ENCODE measurements around the gene LRRC8D.

The LRRC8D gene

DNA sequence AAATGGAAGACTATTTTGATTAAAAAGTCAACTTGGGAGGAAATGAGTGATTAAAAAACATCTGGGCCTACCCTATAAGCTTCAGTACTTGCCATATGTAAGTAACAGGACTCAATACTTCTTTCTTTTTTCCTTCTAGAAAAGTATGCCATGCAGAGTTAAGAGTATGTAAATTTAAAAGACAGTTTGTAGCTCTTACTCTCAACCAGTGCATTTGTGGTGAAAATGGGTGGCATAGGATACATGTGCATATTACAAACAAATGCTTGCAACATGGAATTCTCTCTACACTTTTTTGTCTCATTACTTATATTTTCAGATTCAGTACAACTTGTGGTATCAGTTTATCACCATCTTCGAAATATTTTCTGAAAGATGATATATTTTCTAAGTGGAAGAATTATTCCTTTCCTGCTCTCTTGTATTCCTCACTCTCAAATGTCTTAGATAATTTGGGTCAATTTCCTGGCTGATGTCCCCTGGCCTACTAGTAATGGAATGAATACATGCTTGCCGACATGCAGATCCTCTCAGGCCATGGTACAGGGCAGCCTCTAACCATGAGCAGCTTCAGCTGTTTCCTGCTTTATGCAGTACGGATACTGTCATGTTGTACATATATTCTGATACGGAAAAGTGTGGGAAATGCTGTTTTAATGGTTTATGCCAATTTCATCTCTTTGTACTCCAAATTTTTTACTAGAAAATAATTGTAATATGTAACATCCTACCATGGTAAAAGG is 92.7 kb downstream of the LRRC8D start:
- TF ChIP-seq TCF4 (CRISPR knock-in tag; IDR thresholded peaks at IDR 0.05; ENCODE audit: borderline replicate concordance) (no peak), BACH2 (CRISPR knock-in tag; IDR thresholded peaks at IDR 0.05; ENCODE audit: borderline replicate concordance) (no peak), ZC3H10 (CRISPR knock-in tag; IDR thresholded peaks at IDR 0.05) (no peak), PATZ1 (CRISPR knock-in tag; IDR thresholded peaks at IDR 0.05; ENCODE audit: borderline replicate concordance) (no peak), ARNTL (CRISPR knock-in tag; IDR thresholded peaks at IDR 0.05; ENCODE audit: borderline replicate concordance, low read depth) (no peak), ESRRG (CRISPR knock-in tag; IDR thresholded peaks at IDR 0.05) (no peak), PPARA (CRISPR knock-in tag; IDR thresholded peaks at IDR 0.05; ENCODE audit: borderline replicate concordance) (no peak)
- no peak for ATAC-seq

DNA sequence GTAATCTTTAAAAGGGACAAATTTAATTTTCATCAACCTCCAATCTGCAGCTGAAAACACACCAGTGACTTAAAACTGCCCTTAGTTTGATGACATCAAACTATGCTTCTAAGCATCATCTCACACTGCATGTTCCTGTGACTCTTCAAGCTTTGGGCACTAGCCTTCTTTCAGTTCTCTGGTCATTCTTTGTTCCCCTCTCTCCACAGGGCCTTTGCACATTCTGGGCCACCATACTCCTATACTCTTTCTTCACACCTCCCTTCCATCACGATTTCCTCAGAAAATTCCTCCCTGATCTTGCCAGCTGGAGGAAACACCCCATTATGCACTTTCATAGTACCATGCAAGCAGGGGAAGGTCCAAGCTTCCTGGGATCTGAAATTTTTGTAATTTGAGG is 96.5 kb downstream of the LRRC8D start:
- TF ChIP-seq TOX (CRISPR knock-in tag; IDR thresholded peaks at IDR 0.05; ENCODE audit: borderline replicate concordance), result no peak
- TF ChIP-seq, protein P1, sequence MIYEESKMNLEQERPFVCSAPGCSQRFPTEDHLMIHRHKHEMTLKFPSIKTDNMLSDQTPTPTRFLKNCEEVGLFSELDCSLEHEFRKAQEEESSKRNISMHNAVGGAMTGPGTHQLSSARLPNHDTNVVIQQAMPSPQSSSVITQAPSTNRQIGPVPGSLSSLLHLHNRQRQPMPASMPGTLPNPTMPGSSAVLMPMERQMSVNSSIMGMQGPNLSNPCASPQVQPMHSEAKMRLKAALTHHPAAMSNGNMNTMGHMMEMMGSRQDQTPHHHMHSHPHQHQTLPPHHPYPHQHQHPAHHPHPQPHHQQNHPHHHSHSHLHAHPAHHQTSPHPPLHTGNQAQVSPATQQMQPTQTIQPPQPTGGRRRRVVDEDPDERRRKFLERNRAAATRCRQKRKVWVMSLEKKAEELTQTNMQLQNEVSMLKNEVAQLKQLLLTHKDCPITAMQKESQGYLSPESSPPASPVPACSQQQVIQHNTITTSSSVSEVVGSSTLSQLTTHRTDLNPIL (CRISPR knock-in tag; IDR thresholded peaks at IDR 0.05; ENCODE audit: low read depth), result no peak
- TF ChIP-seq ESRRG (CRISPR knock-in tag; IDR thresholded peaks at IDR 0.05), result no peak
- TF ChIP-seq RARB (CRISPR knock-in tag; IDR thresholded peaks at IDR 0.05), result no peak
- no peak for TF ChIP-seq TCF4 (CRISPR knock-in tag; IDR thresholded peaks at IDR 0.05; ENCODE audit: borderline replicate concordance)
- ATAC-seq, result no peak

DNA sequence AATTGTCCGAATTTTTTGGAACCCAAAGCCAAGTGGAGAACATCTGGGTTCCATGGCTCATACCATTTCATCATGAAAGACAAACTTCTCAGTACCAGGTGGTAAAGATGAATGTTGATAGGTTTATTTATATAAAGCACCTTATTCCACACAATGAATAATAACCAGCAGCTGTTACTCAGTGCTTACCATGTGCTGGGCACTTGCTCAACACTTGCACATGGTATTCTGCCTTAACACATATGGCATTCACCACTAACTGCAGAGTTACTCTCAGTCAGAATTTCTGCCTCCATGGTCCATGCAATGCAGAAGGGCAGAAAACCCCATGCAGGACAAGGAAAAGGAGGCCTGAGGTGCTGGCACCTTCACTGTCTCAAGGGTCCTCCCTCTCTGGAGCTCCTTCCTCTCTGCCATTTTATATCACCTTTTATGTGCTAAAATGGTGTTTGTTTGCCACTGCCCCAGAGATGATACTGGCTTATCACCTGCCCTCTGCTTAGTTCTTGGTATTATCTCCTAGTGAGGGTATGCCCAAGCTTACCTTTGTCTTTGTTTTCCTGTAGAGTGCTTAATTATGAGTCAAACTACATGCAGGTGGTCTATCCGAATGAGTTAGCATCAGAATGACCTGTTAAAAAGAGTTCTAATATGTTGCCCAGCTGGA is 97.4 kb downstream of the LRRC8D start:
- TF ChIP-seq, protein P2, sequence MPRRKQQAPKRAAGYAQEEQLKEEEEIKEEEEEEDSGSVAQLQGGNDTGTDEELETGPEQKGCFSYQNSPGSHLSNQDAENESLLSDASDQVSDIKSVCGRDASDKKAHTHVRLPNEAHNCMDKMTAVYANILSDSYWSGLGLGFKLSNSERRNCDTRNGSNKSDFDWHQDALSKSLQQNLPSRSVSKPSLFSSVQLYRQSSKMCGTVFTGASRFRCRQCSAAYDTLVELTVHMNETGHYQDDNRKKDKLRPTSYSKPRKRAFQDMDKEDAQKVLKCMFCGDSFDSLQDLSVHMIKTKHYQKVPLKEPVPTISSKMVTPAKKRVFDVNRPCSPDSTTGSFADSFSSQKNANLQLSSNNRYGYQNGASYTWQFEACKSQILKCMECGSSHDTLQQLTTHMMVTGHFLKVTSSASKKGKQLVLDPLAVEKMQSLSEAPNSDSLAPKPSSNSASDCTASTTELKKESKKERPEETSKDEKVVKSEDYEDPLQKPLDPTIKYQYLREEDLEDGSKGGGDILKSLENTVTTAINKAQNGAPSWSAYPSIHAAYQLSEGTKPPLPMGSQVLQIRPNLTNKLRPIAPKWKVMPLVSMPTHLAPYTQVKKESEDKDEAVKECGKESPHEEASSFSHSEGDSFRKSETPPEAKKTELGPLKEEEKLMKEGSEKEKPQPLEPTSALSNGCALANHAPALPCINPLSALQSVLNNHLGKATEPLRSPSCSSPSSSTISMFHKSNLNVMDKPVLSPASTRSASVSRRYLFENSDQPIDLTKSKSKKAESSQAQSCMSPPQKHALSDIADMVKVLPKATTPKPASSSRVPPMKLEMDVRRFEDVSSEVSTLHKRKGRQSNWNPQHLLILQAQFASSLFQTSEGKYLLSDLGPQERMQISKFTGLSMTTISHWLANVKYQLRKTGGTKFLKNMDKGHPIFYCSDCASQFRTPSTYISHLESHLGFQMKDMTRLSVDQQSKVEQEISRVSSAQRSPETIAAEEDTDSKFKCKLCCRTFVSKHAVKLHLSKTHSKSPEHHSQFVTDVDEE (CRISPR knock-in tag; IDR thresholded peaks at IDR 0.05), result no peak
- TF ChIP-seq ESRRG (CRISPR knock-in tag; IDR thresholded peaks at IDR 0.05) (no peak), CSDC2 (CRISPR knock-in tag; IDR thresholded peaks at IDR 0.05) (no peak), SNAI2 (CRISPR knock-in tag; IDR thresholded peaks at IDR 0.05) (no peak), ZC3H10 (CRISPR knock-in tag; IDR thresholded peaks at IDR 0.05) (no peak), ZNF8 (CRISPR knock-in tag; IDR thresholded peaks at IDR 0.05) (no peak), TOX (CRISPR knock-in tag; IDR thresholded peaks at IDR 0.05; ENCODE audit: borderline replicate concordance) (no peak), OSR1 (CRISPR knock-in tag; IDR thresholded peaks at IDR 0.05) (no peak), BACH2 (CRISPR knock-in tag; IDR thresholded peaks at IDR 0.05; ENCODE audit: borderline replicate concordance) (no peak), ZNF565 (CRISPR knock-in tag; conservative IDR thresholded peaks at IDR 0.05; ENCODE audit: low read depth) (no peak), ISL1 (CRISPR knock-in tag; IDR thresholded peaks at IDR 0.05) (no peak), TCF4 (CRISPR knock-in tag; IDR thresholded peaks at IDR 0.05; ENCODE audit: borderline replicate concordance) (no peak), GLIS3 (CRISPR knock-in tag; IDR thresholded peaks at IDR 0.05) (no peak)
- TF ChIP-seq, protein P3, sequence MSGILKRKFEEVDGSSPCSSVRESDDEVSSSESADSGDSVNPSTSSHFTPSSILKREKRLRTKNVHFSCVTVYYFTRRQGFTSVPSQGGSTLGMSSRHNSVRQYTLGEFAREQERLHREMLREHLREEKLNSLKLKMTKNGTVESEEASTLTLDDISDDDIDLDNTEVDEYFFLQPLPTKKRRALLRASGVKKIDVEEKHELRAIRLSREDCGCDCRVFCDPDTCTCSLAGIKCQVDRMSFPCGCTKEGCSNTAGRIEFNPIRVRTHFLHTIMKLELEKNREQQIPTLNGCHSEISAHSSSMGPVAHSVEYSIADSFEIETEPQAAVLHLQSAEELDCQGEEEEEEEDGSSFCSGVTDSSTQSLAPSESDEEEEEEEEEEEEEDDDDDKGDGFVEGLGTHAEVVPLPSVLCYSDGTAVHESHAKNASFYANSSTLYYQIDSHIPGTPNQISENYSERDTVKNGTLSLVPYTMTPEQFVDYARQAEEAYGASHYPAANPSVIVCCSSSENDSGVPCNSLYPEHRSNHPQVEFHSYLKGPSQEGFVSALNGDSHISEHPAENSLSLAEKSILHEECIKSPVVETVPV (CRISPR knock-in tag; IDR thresholded peaks at IDR 0.05), result no peak
- ATAC-seq, result no peak

DNA sequence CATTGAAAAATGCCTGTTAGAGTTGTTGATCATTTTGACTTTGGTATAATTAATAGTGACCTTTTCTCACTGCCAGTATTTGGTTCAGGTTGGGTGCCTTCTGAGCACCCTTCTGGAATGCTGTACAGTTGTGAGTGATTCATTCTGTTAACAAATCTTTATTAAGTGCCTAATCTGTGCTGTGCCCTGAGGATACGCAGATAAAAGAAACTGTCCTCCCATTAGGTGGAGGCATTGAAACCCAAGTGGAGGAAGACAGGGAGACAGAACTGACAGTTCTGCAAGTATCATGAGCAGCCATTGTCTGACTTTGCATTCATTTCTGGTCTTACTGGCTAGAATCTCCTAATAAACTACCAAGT is 97.9 kb downstream of the LRRC8D start:
- no peak for ATAC-seq
- TF ChIP-seq OSR1 (CRISPR knock-in tag; IDR thresholded peaks at IDR 0.05) (no peak), ZNF8 (CRISPR knock-in tag; IDR thresholded peaks at IDR 0.05) (no peak), ISL1 (CRISPR knock-in tag; IDR thresholded peaks at IDR 0.05) (no peak), GLIS3 (CRISPR knock-in tag; IDR thresholded peaks at IDR 0.05) (no peak), CSDC2 (CRISPR knock-in tag; IDR thresholded peaks at IDR 0.05) (no peak), ZNF565 (CRISPR knock-in tag; conservative IDR thresholded peaks at IDR 0.05; ENCODE audit: low read depth) (no peak), ARNTL (CRISPR knock-in tag; IDR thresholded peaks at IDR 0.05; ENCODE audit: borderline replicate concordance, low read depth) (no peak), PPARA (CRISPR knock-in tag; IDR thresholded peaks at IDR 0.05; ENCODE audit: borderline replicate concordance) (no peak)
- TF ChIP-seq, protein P1 (CRISPR knock-in tag; IDR thresholded peaks at IDR 0.05; ENCODE audit: low read depth), result no peak

Data from SK-N-SH treated with all-trans-retinoic acid at 6 μM for 48 hours (cell line).